GM12878 (cell line): ENCODE results near the gene CLEC19A.

Source experiments
- BHLHE40 ChIP-seq, 2 experiments: fragments of 450-650 bp in 1 of 2; IDR thresholded peaks; 2 replicates each; pipeline ENCODE4 v1.6.1; 2011 to 2017; ENCODE audit warnings: low read depth in 2 of 2, borderline replicate concordance in 1 of 2, improper control_type of control experiment in 1 of 2, low read length in 1 of 2, mild to moderate bottlenecking in 1 of 2
- CEBPB ChIP-seq, 2 experiments: fragments of 150-350 bp in 1 of 2; IDR thresholded peaks; 2 replicates each; pipeline ENCODE4 v1.6.1; 2012 to 2014; ENCODE audit warnings: low read depth in 2 of 2, low read length in 2 of 2, borderline replicate concordance in 1 of 2, inconsistent platforms in 1 of 2
- IRF3 ChIP-seq: fragments of 450-650 bp; IDR thresholded peaks from 2 replicates; pipeline ENCODE4 v1.6.1; 2014; ENCODE audit warnings: mild to moderate bottlenecking
- JUNB ChIP-seq: IDR thresholded peaks from 2 replicates; pipeline ENCODE4 v1.6.1; 2016; ENCODE audit warnings: antibody characterized with exemption, mild to moderate bottlenecking
- POLR2A ChIP-seq: IDR thresholded peaks from 2 replicates; pipeline ENCODE4 v1.6.1; 2011; ENCODE audit warnings: low read depth, mild to moderate bottlenecking, low read length
- POLR2AphosphoS5 ChIP-seq: IDR thresholded peaks from 2 replicates; pipeline ENCODE4 v1.6.1; 2011; ENCODE audit warnings: mild to moderate bottlenecking, low read length, inconsistent platforms
- RFX5 ChIP-seq: IDR thresholded peaks from 2 replicates; pipeline ENCODE4 v1.6.1; 2011; ENCODE audit warnings: low read depth, low read length, improper control_type of control experiment
- SUPT20H ChIP-seq: IDR thresholded peaks from 2 replicates; pipeline ENCODE4 v1.6.1; 2011; ENCODE audit warnings: low read depth, mild to moderate bottlenecking, low read length, moderate library complexity, borderline replicate concordance; ENCODE audit not compliant: control insufficient read depth
- TAF1 ChIP-seq: IDR thresholded peaks from 2 replicates; pipeline ENCODE4 v1.6.1; 2011; ENCODE audit warnings: mild to moderate bottlenecking, low read depth, low read length, borderline replicate concordance
- ZNF24 ChIP-seq: fragments of 450-650 bp; IDR thresholded peaks from 2 replicates; pipeline ENCODE4 v1.6.1; 2017; ENCODE audit warnings: antibody characterized with exemption, mild to moderate bottlenecking
- TF ChIP-seq, protein P1 (sequence below), 3 experiments: IDR thresholded peaks in 2 of 3; conservative IDR thresholded peaks in 1 of 3; 2 replicates each; pipeline ENCODE4 v1.5.1; 2011; ENCODE audit warnings: low read depth in 3 of 3, low read length in 3 of 3, mild to moderate bottlenecking in 3 of 3, control low read depth in 2 of 3, moderate library complexity in 2 of 3, inconsistent platforms in 1 of 3, mixed read lengths in 1 of 3; ENCODE audit not compliant: control insufficient read depth in 2 of 3, insufficient read depth in 1 of 3; ENCODE audit errors: extremely low read depth in 1 of 3
- TF ChIP-seq, protein P2 (sequence below): IDR thresholded peaks from 2 replicates; pipeline ENCODE4 v1.6.1; 2012; ENCODE audit warnings: low read length, inconsistent platforms

DNA sequence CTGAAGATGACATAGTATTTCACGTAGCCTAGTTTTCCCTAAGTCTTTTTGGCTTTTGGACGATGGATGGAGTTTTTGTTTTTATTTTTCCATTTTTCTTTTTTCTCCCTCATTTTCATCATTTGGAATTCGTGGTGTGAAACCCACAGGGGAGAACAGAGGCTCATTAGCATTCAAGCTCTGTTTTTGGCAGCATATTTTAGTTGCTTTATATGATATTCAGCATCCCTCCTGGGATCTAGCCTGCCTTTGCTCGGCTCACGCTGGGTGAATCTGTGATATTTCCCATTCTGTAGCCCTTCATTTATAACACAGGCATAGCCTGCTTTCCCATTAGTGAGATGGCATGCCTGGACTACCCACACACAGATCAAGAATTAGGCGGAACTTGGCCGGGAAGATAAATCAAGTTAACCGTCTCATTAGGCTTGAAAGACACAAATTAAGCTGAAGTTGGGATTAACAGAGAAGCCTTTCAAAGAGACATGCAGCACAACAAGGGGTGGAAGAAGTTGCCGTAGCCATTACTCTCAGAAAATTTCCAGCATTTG, 20.1 kb upstream of the CLEC19A start:
- TF ChIP-seq JUNB (no peak), CEBPB (IDR thresholded peaks at IDR 0.05; ENCODE audit: borderline replicate concordance in 1 of 2, low read depth in 2 of 2, low read length in 2 of 2) (no peak), TAF1 (no peak), ZNF24 (no peak), SUPT20H (no peak), POLR2A (no peak), BHLHE40 (IDR thresholded peaks at IDR 0.05; ENCODE audit: borderline replicate concordance in 1 of 2, low read depth in 2 of 2, low read length in 1 of 2) (no peak), IRF3 (no peak), POLR2AphosphoS5 (no peak), RFX5 (no peak)
- TF ChIP-seq, protein P1, sequence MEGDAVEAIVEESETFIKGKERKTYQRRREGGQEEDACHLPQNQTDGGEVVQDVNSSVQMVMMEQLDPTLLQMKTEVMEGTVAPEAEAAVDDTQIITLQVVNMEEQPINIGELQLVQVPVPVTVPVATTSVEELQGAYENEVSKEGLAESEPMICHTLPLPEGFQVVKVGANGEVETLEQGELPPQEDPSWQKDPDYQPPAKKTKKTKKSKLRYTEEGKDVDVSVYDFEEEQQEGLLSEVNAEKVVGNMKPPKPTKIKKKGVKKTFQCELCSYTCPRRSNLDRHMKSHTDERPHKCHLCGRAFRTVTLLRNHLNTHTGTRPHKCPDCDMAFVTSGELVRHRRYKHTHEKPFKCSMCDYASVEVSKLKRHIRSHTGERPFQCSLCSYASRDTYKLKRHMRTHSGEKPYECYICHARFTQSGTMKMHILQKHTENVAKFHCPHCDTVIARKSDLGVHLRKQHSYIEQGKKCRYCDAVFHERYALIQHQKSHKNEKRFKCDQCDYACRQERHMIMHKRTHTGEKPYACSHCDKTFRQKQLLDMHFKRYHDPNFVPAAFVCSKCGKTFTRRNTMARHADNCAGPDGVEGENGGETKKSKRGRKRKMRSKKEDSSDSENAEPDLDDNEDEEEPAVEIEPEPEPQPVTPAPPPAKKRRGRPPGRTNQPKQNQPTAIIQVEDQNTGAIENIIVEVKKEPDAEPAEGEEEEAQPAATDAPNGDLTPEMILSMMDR (IDR thresholded peaks at IDR 0.05 in 2 of 3, conservative IDR thresholded peaks at IDR 0.05 in 1 of 3; ENCODE audit: control insufficient read depth in 2 of 3, extremely low read depth in 1 of 3, insufficient read depth in 1 of 3, low read depth in 3 of 3, low read length in 3 of 3): no peak
- TF ChIP-seq, protein P2, sequence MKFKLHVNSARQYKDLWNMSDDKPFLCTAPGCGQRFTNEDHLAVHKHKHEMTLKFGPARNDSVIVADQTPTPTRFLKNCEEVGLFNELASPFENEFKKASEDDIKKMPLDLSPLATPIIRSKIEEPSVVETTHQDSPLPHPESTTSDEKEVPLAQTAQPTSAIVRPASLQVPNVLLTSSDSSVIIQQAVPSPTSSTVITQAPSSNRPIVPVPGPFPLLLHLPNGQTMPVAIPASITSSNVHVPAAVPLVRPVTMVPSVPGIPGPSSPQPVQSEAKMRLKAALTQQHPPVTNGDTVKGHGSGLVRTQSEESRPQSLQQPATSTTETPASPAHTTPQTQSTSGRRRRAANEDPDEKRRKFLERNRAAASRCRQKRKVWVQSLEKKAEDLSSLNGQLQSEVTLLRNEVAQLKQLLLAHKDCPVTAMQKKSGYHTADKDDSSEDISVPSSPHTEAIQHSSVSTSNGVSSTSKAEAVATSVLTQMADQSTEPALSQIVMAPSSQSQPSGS: no peak
